GM19023 (cell line): Measurements from ENCODE around the gene ENTPD6.

Experiments used
- ATAC-seq: cut with Tn5 transposase; IDR thresholded peaks from one replicate; pipeline ENCODE4 v1.9.1; 2021; ENCODE audit warnings: mild to moderate bottlenecking, moderate library complexity; ENCODE audit not compliant: unreplicated experiment

ENTPD6 gene

DNA sequence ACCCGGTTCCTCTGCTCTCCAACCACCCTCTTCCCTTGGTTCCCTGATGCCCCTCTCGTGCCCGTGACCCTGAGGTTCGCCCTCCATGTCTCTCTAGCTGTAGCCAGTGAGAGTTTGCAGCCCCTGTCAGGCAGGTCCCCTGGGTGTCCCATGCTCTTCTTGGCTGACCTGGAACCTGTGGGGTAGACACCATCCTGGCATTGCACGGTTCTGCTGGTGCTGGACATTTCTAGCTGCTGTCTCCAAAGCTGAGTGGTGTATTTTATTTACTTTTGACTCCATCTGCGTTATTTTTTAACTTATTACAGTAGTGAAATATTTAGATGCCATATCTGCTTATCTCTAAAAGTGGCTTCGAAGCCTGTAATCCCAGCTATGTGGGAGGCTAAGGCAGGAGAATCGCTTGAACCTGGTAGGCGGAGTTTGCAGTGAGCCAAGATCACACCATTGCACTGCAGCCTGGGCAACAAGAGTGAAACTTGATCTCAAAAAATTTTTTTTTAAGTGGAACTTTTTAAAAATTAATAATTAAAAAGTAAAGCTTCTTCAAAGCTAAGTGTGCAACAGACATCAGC lies 12.5 kb downstream of the ENTPD6 start:
- ATAC-seq: no peak

DNA sequence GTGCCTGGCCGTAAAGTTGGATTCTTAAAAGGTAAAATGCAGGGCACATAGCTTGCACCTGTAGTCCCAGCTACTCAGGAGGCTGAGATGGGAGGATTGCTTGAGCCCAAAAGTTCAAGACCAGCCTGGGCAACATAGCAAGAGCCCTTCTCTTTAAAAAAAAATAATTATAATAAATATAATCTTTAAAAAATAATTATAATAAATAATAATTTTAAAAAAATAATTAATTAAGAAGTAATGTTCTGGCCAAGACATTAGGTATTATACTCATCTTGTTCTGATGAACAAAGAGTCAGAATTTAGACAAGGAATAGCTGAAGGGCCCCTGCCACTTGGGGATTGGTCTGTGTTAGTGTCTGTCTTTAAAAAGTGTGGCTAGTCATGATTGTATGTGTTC lies 13.9 kb downstream of the ENTPD6 start:
- no peak for ATAC-seq

DNA sequence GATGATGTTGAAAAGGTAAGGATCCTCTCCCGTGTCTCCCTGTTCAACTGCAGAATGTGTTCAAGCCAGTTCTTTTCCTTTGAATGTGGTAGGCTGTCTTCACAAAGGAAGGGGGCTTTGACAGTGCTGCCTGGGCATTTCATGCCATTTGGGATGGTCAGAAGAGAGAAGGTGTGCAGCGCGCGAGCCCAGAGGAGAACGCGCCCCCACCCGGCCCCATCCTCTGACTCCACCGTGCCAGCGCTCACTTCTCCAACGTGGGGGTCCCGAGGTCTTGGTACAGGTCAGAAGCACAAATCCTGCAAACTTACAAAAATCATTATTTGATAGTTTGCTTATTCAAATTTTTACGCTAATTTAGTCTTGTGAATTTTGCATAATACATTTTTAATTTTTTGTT lies 14.4 kb downstream of the ENTPD6 start:
- ATAC-seq: no peak

DNA sequence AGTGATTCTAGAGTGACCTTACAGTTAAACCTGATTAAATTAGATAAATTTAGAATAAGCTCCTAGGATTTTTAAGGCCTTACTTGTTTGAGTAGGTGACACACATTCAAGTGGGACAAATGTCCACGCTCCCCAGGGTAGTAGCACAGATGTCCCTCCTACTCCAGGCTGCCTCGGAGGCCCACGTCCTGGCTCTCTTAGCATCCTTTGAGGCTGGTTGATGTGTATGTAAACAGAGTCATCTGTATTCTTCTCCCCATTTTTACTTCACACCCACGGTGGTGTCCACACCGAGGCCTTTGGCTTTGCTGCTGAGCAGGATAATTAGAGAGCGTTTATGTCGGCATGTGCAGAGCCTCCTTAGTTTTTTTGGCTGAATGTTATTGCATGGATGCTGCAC lies 15.8 kb downstream of the ENTPD6 start:
- ATAC-seq: no peak

DNA sequence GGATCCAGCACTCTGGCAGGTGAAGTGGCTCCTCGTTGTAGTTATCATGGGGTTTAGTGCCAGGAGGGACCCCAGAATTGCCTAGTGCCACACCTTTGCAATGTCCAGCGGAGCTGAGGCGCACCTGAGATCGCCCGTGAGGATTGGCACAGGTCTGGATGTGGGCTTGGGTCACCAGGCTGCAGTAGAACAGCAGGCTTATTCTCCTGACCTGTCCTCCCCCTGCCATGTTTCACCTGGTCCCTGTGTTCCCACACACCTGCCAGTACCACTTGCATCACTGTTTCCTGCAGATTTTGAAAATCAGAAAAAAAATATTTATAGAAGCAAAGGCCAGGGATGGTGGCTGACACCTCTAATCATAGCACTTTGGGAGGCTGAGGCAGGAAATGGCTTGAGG lies 16.7 kb downstream of the ENTPD6 start:
- no peak for ATAC-seq

DNA sequence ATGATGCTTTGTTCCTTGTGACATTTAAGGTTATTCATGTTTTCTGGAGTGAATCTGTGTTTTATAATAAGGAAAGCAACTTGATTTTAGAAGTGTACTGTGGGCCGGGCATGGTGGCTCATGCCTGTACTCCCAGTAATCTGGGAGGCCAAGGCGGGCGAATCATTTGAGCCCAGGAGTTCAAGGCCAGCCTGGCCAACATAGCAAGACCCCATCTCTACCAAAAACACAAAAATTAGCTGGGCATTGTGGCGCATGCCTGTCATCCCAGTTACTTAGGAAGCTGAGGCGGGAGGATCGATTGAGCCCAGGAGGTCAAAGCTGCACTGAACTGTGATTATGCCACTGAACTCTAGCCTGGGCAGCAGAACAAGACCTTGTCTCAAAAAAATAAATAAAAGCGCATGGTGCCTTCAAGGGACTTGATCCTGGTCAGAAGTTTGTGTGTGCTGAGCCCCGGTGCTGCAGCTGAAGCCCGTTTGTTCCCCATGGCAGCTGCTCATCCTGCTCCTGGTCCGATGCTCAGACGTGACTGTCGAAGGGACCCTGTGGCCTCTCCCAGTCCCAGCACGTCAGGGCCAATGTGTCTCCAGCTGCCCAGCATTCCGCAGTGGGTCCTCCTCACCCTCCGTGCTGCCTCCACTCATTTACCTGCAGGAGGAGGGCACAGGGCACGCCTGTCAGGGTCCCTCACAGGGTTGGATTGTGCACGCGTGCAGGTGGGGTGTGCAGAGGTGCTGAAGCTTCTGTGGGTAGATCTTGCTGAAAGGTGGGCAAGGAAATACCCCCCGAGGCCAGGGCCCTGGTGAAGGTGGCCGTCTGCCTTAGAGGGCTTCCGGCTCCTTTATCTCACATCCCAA lies 18.3 kb downstream of the ENTPD6 start:
- ATAC-seq: no peak

DNA sequence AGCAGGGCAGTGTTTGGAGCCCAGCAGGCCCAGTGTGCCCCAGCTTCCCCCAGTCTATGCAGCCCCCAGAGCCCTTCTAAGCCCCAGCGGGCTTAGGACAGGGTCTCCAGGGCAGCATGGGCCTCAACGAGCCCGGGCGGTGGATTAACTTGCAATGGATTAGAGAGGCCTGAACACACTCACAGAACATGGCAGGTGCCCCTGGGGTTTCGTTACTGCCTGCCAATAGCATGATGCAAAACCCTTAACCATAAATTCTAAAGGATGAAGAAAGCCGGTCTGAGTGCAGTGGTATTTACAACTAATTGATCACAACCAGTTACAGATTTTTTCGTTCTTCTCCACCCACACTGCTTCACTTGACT lies 18.9 kb downstream of the ENTPD6 start:
- ATAC-seq: no peak

DNA sequence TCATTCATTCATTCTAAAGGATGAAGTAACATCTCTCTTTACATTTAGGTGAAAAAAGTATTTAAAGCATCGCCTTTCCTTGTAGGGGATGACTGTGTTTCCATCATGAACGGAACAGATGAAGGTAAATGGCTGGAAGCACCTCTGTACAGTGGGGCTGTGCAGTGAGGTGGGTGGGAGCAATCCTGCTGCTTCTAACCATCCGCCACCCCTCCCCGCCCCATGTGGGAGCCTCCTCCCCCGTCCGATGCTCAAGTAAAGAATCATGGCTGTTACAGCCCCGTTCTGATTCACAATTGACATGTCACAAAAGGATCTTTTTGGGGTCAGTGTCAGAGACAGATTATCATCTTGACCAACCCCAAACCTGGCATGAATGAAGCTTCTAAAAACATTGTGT lies 19.3 kb downstream of the ENTPD6 start:
- no peak for ATAC-seq

DNA sequence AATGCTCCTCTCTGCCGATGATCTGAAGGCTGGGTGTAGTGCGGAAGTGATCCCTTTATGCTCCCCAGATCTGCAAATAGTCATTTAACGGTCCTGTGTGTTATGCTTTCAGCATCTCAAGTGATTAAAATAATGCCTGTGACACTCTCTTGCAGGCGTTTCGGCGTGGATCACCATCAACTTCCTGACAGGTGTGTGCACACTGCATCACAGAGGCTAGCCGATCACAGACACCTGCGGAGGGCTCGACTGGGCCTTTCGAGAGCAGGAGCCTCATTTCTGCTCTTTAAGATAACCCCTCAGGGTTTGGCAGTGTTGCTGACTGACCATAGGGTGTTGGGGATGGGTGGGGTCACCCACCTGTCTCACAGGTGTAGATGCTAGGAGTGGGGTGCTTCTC lies 20.0 kb downstream of the ENTPD6 start:
- ATAC-seq: no peak

DNA sequence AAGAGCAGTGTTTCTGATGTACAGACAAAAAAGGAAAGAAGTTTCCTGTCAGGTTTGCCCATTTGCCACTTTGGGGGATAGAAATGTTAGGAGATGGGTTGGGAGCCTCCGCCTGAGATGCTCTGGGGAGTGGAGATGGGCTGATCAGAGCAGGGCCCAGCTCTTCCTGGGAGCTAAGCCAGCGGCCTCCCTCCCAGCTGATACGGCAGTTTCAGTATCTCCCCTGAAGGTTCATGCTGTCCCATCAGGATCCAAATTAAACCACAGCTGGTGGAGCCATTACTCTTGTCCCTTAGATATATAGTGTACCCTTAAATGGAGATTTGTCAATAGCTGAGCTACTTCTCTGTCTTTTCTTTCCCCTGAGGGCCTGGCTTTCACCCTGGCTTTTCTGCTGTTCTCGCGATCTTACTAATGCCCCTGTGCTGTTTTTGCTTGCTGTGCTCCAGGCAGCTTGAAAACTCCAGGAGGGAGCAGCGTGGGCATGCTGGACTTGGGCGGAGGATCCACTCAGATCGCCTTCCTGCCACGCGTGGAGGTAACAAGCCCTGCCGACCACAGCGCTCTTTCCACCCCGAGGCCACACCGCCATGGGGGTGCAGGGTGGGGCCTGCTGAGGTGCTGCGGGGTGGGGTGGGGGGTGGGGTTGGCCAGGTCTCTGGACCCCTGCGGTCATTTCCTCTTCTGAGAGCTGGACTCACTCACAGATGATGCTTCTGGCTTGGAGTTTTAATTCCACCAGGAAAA lies 20.9 kb downstream of the ENTPD6 start:
- ATAC-seq: no peak

DNA sequence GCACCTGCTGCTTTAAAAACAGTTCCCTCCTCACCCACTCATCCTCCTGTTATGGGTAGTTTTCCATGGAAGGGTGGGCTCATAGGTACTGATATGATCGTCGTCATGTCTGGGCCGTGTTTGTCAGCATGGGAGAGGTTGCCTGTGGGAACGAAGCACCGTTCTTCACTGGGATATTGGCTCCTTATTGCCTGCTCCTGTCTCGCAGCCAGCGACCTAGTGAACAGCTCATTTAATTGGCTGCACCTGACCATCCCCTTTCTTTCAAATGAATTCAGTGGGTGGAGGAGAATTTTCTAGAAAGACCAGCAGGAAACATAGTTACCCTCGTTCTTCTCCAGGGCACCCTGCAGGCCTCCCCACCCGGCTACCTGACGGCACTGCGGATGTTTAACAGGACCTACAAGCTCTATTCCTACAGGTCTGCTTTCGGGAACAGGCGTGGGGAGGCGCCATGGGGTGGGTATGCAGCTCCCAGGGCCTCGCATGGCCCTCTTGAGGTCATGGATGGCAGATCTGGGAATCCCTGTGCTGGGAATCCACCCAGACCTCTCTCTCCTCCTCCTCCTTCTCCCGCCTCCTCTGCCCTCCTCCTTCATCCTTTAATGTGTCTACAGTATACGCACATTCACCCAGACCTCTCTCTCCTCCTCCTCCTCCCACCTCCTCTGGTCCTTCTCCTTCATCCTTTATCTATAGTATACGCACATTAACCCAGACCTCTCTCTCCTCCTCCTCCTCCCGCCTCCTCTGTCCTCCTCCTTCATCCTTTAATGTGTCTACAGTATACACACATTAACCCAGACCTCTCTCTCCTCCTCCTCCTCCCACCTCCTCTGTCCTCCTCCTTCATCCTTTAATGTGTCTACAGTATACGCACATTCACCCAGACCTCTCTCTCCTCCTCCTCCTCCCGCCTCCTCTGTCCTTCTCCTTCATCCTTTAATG lies 21.9 kb downstream of the ENTPD6 start:
- no peak for ATAC-seq

DNA sequence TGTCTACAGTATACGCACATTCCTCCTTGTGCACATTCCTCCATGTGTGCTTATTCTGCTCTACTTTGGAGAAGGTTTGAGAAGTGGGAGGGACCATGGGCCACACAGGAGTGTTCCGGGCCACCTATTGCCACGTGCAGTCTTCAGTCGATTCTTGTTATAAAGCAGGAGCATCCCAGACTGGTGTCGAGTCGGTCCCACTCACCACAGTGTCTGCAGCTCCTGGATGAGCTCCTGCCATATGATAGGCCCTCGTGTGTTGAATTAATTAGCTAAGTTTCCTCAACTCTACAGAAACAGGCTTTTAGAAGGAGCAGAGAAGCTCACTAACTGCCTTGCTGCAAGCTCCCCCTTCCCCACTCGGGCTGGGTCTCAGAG lies 22.6 kb downstream of the ENTPD6 start:
- ATAC-seq: no peak

DNA sequence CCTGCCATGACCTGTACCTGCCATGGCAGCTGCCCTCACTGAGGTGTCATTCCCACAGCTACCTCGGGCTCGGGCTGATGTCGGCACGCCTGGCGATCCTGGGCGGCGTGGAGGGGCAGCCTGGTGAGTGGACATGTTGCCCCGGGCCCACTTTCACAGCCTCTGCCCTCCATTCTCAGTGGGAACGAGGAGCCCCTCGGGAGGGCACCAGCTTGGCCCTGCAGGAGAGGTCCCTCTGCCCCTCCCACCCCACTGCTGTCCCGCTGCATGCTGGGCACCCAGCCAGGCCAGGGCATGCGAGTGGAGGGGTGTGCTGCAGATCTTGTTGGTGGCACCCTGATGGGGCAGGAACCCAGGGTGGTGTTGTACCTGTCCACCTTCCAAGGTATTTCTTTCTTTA lies 23.0 kb downstream of the ENTPD6 start:
- no peak for ATAC-seq

DNA sequence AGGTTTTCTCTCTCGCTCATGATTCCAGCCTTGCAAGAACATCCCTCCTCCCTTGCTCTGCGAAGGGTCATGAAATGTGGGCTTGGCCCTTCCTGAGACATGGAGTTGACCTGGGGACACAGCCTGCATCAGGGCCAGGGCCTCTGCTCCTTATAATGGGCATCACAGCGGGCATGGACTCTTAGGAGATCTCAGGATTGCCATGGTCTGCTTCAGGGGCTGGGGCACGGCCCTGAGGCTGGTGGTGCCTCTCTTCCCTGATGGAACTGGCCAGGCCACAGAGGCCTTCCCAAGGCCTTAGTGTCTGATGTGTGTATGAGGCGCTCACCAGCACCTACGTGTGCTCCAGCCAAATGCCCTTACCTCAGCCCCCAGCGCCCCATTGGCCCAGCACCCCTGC lies 23.9 kb downstream of the ENTPD6 start:
- ATAC-seq: no peak

DNA sequence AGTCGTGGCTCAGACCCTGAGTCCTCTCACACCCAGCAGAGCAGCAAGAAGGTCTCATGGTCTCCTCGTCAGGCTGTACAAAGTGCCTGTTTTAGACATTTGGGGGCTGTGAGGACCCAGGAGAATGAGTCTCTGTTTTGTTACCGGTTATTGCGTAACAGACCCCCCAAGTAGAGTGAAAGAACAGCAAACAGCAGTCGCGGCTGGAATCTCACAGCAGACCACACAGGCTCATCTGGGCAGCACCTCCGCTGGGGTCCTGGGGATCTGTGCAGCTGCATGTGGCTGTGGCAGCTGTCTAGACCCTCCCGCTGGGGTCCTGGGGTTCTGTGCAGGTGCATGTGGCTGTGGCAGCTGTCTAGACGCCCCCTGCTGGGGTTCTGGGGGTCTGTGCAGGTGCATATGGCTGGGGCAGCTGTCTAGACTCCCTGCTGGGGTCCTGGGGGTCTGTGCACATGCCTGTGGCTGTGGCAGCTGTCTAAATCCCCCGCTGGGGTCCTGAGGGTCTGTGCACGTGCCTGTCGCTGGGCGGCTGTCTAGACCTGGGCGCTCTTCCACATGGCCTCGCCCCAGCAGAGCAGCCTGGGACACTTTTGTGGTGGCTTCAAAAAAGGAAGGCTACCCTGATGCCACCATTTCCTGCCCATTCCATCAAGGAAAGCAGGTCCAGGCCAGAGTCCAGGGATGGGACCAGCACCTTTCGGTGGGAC lies 24.7 kb downstream of the ENTPD6 start:
- no peak for ATAC-seq

DNA sequence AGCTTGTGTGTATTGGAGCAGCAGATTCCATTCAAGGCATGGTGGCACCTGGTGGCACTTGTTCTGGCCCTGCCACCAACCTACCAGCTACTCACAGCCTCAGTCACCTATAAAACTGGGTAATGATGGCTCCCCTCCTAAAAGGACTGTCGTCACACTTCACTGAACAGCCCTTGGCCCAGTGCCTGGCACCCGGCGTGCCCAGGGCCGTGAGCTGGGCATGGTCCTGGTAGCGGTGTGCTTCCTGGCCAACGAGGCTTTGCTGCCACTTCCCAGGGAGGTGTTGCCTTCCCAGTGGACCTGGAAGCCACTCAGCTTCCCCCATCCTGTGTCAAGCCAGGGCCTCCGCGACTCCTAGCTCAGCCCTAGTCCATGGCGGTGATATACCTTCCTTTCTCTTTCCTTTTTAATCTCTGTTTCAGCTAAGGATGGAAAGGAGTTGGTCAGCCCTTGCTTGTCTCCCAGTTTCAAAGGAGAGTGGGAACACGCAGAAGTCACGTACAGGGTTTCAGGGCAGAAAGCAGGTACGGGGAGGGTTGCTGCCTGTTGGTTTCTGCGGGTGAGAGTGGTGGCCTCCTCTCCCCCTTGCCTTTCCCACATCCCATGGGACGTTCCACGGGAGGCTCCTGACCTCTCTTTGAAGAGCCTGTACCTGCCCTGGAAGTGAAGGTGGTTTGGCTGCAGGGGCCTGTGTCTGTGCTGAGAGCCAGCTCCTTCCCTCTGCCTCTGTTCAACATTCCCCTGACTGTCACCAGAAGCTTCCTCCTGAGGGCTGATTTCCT lies 25.5 kb downstream of the ENTPD6 start:
- no peak for ATAC-seq

DNA sequence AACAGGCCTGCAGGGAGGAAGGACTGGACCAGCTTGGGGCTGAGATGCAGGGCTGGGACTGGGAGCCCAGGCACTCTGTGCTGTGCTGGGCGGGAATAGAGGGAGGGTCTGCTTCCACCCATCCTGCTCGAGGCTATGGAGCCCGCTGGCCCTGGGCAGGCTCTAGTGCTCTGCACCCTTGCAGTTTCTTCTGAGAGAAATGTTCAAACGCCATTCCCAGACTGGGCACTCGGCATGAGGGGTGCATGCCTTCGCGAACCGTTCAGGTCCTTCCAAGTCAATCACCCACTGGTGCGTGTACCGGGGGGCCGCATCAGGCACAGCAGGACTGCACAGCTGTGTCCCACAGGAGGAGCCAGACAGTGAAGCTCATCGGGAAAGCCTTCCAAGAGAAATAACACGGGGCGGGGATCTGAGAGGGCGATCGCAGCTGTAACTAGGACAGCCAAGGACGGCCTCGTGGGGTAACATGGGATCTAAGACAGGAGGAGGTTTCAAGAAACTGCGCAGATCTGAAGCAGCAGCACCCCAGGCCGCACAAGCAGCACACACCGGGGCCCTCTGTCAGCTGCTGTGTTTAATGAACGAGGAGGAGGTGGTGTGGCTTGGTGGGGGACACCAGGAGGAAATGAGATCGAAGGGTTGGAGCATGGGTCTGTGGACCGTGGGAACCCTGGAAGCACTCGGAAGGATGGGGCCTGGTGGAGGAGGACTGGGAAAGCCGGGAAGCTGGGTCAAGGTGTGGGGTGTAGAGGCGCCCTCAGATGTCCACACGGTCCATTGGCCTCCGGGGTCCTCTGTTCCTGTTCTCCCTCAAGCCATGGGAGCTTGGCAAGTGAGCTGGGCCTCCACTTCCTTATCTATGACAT lies 26.3 kb downstream of the ENTPD6 start:
- no peak for ATAC-seq

DNA sequence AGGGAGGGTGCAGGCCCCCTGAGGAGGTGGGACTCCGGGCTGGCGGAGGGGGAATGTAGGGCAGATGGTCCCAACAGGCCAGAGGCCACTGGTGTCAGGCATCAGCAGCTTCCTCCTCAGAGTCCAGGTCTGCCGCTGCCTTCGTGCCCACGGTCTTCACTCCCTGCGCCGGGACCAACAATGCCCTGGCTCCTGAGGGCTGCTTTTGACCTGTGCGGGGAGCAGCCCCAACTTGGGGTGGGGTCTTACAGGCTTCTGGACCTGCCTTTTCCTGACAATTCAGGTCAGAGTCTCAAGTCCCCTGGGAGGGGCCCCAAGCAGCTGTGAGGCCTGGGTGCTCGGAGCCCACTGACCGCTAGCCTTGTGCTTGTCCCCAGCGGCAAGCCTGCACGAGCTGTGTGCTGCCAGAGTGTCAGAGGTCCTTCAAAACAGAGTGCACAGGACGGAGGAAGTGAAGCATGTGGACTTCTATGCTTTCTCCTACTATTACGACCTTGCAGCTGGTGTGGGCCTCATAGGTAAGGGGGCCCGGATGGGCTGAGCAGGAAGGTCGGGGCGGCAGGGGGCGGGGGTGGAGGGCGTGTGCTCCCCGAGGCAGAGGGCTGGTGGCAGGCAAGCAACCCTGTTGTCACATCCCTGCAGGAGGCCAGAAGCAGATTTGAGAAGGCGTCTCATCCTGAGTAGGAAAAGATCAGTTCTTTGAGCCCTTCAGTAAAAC lies 27.1 kb downstream of the ENTPD6 start:
- ATAC-seq: no peak
